GM21390 (cell line): ENCODE data around the gene AHDC1.
"Not testable (repeated sequence)": the region's sequence is repeated elsewhere in the genome, so short reads cannot be mapped to it uniquely, and the experiment has no call there.

ENCODE experiments used
- ATAC-seq: cut with Tn5 transposase; IDR thresholded peaks from one replicate; pipeline ENCODE4 v1.9.1; 2021; ENCODE audit not compliant: unreplicated experiment

AHDC1 gene

DNA sequence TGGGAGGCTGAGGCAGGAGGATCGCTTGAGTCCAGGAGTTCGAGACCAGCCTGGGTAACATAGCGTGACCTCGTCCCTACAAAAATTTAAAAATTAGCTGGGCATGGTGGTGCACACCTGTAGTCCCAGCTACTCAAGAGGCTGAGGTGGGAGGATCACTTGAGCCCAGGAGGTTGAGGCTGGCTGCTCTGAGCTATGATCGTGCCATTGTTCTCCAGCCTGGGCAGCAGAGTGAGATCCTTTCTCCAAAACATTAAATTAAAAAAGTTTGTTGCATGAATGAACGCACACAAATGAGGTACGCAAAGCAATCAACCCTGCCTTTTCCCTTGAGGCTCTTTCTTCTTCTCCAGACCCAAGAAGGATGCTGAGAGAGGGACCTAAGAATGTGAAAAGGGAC is 50.1 kb downstream of the AHDC1 start:
- not testable (repeated sequence) for ATAC-seq

DNA sequence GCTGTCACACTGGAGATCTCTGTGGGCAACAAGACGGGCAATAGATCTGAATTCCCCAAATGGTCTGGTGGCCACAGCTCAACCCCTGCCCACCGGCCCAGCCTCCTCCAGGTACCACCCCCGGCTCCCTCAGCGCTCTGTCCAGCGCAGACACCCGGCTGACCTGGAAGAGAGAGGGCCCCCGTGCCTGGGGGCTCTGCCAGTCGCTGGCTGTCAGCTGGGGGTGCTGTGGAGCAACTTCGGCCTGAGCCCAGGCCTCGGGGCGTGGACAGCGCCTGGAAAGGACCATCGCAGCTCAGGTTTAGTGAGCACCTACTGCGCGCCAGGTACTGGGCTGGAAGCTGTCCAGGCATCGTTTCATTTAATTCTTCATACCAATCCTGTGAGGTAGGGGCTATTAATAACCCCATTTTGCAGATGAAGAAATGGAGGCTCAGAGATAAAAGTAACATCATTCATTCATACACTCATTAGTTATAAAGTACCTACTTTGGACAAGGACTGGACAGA is 51.0 kb downstream of the AHDC1 start:
- ATAC-seq: no peak

DNA sequence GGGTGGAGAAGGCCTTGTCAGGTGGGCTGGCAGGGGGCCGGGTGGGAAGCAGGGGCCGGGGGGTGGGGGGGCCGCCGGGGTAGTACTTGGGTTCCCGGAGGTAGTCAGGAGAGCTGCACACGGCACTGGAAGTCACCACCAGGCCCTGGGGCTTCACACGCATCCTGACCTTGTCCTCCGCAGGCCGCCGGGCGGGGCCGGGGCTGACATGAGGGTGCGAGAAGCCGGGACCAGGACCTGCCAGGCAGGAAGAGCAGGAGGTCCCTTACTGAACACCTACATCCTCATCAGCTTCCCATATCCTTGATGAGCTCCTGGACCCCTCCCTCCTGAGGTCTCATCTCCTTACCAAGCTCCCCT is 52.0 kb downstream of the AHDC1 start:
- ATAC-seq: no peak

DNA sequence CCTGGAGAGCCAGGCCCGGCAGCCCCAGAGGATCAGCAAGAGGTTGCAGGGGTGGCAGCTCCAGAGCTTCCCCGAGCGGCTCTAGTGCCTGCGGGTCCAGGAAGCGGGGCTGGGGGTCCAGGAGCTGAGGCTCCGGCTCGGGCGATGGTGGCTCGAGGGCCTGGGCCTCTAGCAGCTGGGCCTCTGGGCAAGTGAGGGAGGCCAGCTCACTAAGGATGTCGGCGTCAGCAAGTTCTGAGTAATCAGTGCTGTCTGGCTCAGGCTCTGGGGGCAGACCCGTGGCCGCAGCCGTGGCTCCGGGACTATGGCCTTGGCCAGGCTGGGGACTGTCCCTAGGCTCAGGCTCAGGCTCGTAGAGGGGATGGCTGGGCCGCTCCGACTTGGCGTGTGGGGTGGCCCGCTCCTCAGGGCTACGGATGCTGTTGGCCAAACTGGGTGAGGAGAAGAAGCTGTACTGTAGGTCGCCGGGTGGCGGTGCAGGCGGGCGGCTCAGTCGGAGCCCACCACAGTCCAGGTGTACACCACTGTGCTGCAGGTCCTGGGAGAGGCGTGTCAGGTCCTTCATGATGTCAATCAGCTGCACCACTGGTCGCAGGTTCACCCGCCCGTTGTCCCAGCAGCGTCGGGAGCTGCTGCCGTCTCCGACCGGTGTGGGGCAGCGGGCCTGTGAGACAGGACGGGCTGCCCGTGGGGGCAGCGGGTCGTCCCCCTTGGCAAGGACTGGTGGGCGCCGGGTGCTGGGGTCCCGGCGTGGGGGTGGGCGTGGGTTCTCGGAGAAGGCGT is 52.6 kb downstream of the AHDC1 start:
- no peak for ATAC-seq

DNA sequence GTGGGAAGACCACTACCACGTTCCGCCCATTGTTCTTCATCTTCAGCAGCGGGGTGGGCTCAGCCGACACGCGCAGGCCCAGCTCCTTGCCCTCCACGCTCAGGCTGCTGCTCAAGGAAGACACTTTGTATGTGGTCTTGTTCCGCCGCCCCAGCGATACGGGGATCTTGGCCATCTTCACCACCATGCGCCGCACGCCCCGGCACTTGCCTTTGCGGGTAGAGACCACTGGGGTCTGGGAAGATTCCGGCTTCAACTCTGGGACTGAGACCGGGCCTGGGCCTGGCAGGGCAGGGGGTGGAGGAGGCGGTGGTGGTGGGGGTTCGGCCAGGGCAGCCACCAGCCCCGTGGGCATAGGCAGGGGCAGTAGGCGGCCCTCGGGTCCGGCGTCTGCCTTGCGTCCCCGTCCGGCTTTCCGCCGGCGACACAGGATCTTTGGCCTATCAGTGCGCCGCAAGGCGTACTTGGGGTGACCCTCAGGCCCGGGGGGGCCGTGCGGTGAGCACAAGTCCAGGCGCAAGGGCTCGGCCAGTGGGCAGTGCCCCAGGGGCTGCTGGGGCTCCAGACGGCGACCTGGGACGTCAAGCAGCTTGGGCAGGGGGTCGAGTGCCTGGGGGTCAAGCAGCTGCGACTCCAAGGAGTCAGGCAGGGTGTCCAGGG is 53.3 kb downstream of the AHDC1 start:
- ATAC-seq: no peak

DNA sequence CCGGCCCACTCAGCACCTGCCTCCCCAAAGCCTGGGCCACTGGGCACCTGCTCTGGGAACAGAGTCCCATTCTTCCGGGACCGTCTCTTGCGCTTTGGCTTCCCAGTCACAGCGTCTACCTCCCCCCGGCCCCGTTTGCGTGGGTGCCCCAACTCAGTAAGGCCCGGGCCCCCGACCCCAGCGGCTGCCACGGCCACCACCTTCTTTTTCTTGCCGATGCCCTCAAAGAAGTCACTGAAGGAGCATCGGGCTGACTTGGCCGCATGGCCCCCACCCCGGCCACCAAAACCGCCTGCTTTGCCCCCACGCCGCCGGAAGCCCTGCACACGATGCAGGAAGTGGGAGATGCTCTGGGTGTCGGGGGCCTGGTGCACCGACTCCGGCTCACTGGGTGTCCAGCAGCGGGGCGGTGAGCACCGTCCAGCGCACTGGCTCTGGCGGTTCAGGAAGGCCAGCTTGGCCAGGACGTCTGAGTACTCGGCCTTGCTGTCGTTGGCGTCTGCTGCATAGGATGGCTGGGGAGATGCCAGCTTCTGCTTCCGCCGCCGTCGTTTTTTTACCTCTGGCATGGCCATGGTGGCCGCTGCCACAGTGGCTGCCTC is 54.0 kb downstream of the AHDC1 start:
- no peak for ATAC-seq

DNA sequence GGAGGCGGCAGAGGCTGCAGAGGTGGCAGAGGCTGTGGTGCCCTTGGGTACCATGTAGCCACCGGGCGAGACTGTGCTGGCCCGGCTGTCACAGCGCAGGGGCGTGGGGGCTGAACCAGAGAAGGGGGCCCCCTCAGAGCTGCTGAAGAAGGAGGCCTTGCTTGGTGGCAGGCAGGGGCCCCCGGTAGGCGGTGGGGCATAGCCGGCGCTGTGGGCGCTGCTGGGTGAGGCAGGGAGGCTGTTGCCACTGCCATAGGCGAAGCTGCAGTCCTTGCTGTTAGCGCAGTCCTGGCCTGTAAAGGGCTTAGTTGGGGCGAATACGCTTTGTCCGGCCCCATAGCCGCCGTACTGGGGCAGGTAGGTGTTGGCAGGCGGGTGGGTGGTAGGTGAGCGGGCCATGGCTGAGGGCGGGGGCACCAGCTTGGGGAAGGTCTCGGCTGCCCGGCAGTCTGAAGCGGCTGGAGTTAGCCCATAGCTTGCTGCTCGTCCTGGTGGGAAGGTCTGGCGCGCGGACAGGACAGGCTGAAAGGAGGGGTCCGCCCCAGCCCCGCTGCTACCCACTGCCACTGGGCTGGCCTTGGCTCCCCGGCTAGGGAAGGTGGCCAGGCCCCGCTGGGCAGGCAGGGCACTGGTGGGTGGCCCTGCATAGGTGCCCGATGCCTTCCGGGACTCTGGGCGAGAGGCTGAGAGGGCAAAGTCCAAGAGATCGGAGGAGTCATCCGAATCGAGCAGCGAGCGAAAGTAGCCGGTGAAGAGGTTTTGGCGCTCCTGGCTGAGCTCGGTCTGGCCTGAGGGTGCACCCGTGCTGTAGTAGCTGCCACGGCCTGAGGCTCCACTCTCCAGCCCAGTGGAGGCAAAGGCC is 54.9 kb downstream of the AHDC1 start:
- no peak for ATAC-seq

DNA sequence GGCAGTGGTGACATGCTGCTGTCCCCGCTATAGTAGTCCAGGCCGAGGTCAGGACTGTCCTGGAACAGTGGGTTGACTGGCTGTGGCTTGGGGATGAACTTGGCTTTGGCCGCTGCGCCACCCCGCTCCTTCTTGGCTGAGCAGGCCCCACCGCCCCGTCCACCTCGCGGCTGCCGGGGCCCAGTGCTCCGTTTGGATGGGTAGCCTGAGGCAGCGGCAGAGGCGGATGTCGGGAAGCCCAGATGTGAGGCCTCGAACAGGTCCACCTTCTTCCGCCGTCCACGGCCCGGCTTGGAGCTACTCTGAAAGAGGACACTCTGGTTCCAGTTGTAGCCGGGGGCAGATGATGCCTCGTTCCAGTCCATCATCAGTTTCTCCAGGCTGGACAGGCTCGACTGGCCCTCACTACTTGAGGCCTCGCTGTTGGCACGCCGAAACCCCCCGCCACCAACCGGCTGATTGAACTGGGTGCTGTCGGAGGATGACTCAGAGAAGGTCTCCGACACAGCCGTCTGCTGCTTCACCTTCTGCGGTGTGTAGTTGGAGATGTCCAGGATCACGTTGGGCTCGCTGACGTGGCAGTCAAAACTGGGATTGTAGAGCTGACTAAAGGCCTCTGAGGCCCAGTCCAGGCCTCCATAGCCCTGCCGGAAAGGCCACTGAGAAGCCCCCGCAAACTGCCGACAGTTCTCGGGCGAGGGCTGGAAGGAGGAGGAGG is 55.6 kb downstream of the AHDC1 start:
- no peak for ATAC-seq

DNA sequence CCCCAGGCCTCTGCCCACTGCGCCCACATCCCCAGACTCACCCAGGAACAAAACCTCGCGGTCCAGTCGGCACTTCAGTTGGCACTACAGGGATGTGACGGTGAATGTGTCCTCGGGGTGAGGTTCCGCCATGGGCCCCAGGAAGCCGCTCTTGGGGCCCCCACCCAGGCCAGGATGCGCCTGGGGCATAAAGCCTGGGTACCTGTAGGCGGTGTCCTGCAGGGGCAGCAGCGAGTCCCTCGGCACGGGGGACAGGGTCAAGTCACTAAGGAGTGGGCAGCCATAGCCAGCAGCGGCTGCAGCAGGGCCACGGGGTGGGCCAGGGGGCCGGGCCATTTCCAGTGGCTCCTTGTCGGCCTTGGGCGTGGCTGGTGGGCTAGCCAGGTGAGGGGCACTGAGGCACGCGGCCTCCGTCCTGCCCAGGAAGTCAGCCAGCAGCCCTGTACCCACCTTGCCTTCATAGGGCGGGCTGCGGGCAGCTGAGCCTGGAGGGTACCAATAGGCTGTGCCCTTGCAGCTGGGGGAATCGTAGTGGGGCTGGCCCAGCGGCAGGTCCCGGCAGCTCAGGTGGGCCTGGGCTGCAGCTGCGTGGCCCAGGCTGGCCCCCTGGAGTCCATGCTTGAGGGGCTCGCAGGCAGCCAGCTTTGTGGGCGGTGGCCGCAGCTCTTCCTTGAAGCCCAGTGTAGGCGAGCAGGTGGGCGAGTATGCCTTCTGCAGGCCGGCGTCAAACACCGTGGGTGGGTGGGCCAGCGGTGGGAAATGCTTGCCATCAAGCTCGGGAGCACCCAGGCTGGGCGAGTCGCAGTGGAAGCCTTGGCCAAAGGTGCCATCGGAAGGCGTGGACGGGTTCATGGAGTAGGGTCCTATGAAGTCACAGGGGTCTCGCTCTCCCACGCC is 56.5 kb downstream of the AHDC1 start:
- ATAC-seq: no peak

DNA sequence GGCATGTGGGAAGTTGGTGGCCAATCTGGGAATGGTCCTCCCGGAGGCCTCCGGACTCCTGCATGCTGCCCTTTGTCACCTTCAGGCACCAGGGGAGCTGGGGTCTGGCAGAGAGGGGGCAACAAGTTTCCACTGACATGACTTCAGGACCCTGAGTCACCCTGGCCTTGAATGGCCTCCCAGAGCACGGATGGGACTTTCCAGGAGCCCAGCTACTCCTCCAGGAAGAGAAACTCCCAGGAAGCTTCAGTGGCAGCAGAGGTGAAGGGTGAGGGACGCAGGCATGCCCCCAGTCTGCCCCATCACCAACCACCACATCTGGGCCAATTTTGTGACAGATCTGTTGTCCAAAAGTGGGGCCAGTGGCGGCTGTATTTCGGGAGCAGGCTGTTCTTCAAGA is 58.1 kb downstream of the AHDC1 start:
- no peak for ATAC-seq

DNA sequence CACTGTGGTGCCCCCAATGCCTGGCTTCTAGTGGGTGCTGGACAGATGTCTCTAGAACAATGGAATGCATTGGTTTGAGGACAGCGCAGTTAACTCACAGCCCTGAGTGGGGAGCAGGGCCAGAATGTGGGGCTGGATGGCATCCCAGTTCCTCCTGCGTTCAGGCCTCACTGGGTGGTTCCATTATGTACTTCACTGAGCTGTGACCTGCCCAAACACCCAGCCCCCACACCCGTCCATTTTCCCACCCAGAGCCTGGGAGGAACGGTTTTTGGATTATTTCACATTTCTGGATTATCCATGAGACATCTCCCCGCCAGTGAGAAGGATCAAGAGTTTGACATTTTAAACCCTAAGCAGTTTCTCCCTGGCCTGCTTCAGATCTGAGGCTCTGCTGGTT is 58.7 kb downstream of the AHDC1 start:
- ATAC-seq: no peak

DNA sequence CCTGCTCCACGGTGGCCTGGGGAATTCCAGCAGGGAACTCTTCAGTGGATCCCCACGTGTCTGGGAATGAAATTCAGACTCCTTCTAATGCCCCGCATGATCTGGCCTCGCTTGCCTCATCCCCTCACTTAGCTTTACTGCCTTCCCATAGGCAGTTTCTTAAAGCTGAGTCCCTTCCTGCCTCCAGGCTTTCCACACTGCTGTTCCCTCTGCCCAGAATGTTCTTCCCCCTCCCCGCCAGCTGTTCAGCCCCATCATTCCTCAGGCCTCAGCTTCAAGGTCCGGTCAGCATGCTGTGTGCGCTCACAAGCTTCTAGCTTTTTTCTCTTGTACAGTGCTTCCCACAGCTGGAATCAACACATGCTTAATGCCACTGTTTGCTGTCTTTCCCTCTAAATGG is 59.1 kb downstream of the AHDC1 start:
- ATAC-seq: no peak

DNA sequence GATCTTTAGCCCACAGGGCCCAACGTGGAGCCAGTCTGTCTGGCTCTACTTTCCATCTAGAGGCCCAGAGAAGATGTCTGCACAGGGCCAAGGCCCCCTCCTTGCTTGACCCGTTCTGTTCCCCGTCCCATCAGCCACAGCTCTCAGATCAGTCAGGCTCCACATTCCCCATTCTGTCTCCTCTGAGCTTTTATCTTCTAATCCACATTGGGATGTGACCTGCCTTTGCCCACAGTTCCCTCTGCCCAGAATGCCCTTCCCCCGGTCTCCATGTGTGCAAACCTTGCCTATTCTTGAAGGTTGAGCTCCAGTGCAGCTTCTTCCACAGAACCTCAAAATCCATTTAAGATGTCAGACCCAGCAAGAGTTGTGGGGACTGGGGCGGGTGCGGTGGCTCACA is 60.7 kb downstream of the AHDC1 start:
- ATAC-seq: no peak

DNA sequence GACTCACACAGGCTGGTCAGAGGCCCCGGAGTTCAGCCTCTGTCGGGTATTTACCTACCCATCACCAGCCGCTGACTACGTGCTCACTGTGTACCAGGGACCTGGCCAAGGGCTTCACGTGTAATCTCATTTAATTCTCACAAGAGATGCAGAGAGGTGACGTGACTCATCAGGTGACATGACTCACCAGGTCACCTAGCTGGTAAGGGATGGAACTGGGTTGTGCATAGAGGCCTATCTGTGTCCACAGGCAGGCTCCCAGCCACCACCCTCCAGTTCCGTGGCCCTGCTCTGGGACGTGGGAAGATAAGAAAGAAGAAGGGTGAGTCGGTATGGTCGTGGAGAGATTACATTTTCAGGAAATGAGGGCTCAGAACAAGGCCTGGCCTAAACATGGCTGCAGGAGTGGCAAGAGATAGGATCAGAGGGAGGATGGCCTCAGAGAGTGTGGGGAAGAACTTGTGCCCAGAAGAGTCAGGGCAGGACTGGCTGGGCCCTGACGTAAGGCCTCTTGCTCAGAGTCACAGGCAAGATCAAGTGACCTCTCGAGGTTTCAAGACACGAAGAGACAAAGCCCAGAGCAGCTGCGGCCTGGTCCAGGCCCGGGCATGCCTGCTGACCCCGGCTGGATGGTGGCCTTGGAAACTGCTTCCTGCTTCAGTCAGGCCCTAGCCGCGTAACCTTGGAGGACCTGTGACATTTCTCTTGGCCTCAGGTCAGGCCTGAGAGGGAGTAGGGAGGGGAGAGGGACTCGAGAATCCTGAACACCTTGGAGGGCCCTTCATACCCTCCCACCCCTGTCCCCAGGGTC is 61.3 kb downstream of the AHDC1 start:
- ATAC-seq: no peak

DNA sequence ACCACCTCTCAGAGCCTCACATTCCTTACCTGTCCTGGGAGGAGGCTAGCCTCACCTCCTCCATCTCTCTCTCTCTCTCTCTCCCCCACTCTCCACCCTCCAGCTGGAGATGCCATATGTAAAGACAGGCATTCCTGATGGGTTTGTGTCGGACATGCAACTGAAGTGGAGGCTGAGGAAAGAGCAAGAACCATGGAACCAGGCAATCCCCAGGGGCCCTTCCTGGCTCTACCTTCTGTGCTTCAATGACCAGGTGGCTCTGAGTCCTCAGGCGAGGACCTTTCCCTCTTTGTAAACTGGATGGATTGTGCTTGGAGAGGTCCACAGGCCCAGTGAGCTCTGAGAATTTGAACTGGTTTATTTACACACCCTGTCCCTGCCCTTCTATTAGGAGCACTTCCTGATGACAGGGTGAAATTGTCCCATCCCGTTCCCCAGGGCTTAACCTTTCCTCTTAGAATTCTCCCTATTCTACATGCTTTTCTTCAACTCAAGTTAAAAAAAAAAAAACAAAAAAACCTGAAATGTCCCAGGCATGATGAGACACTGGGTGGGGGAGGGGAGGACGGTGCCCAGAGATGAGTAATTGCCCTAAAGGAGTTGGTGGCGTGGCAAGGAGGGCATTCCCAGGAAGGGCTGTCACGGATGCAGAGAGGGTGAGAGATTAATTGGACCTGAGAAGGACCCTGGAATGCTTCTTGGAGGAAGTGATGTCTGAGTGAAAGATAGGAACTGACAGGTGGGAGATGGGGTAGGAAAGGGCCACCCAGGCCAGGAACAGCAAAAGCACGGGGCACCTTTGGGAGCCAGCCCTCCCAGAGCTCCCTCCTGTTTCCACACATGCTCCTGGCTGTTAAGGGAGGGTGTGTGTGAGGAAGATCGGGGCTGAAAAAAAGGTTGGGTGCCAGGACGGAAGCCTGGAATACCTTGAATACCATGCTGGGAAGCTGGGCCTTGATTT is 63.8 kb downstream of the AHDC1 start:
- no peak for ATAC-seq

DNA sequence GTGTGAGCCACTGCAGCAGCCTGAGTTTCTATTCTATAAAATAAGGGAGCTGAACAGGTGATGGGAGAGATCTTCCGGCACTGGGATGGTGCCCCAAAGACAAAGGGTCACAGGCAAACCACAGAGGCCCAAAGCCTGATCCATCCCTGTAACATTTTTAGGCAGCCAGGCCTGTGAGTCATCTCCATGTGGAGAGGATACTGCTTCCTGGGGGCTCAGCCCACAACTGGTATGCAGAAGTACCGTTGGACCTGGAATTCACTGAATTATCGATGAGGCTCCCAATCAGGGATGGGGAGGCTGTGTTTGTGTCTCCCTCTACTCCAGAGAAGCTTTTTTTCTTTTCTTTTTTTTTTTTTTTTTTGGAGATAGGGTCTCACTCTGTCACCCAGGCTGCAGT is 65.2 kb downstream of the AHDC1 start:
- ATAC-seq: no peak

DNA sequence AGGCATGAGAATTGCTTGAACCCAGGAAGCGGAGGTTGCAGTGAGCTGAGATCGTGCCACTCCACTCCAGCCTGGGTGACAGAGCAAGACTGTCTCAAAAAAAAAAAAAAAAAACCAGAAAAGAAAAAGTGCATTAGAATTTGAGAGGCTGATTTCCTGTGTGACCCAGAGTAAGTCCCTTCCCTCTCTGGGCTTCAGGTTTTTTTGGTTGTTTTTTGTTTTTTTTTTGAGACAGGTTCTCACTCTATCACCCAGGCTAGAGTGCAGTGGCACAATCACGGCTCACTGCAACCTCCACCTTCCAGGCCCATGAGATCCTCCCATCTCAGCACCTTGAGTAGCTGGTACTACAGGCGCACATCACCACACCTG is 65.7 kb downstream of the AHDC1 start:
- ATAC-seq: not testable (repeated sequence)

DNA sequence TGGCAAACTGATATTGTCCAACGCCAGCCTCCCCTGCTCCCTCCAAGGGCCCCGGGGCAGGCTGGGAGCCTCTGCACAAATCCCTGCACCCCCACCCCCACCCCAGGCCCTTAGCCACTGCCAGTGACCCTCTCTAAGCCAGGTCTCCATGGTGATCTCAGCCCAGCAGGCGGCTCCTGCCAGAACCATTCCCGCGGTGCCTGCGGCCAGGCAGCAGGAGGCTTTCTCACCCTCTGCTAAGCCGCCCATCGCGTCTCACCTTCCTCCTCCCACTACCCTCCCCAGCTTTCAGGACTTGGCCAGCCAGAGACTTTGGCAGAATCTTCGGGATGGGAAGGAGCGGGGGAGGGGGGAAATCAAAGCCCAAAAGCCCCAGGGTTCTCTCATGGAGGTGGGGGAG is 67.2 kb downstream of the AHDC1 start:
- no peak for ATAC-seq
